HepG2 (cell line): ENCODE results near the gene PIK3CB. TPM values are rescaled to one million over a fixed set of nuclear protein-coding genes. Genes with fewer than 3 reads are reported as not detected.

Experiments
- ATAC-seq: fragments of 200-7000 bp; cut with Tn5 transposase; 3 replicates; pipeline ENCODE4 v1.9.1; 2020; ENCODE audit warnings: mild to moderate bottlenecking, moderate library complexity
- BruUV-seq: library from RNA; stranded (reverse); fragments of 400-500 nt; replicated peaks from 2 replicates; lab custom pipeline; 2021; lab: Mats Ljungman, UMichigan
- CTCF ChIA-PET: fragments of 300-600 bp; formaldehyde crosslinking; extraction: SDS; loops from one replicate; lab custom pipeline; 2021; ENCODE audit warnings: low total read pairs, inconsistent platforms, low intra/inter-chr PET ratio; lab: Yijun Ruan, JAX
- POLR2A ChIA-PET: fragments of 350-600 bp; sonication (Branson Sonifier 250); formaldehyde crosslinking; loops from one replicate; lab custom pipeline; 2020; ENCODE audit warnings: antibody characterized with exemption, inconsistent platforms; lab: Yijun Ruan, JAX
- DNase-seq: peaks from one replicate; pipeline ENCODE4 v3.0.0-alpha.2; 2015; ENCODE audit warnings: low spot score
- FAIRE-seq: peaks from 3 replicates; lab custom pipeline; 2011; peaks lifted over from hg19 to GRCh38; lab: Jason Lieb, UNC
- H2AFZ ChIP-seq: one replicate; pipeline ENCODE4 v1.6.1; 2011; ENCODE audit warnings: low read length, inconsistent platforms
- H3K27ac ChIP-seq: fragments of 300-600 bp; 3 replicates; pipeline ENCODE4 v1.8.0; 2011; ENCODE audit warnings: mixed run types, mild to moderate bottlenecking, mixed read lengths, low read length, inconsistent platforms; ENCODE audit not compliant: insufficient read depth; ENCODE audit errors: extremely low read length
- H3K27me3 ChIP-seq, 2 experiments: fragments of 200-600 bp in 1 of 2; 2 replicates in 1 of 2; 3 replicates in 1 of 2; pipeline versions ENCODE4 v1.6.0 to v1.8.0; 2011; ENCODE audit warnings: low read length in 2 of 2, mild to moderate bottlenecking in 2 of 2, moderate library complexity in 2 of 2, inconsistent platforms in 1 of 2; ENCODE audit not compliant: insufficient read depth in 2 of 2, control insufficient read depth in 1 of 2
- H3K36me3 ChIP-seq, 2 experiments: fragments of 200-600 bp in 1 of 2; replicated peaks in 1 of 2; 2 replicates in 1 of 2; 3 replicates in 1 of 2; pipeline versions ENCODE4 v1.5.1 to v1.8.0; 2011; ENCODE audit warnings: low read length in 2 of 2, inconsistent platforms in 1 of 2; ENCODE audit not compliant: insufficient read depth in 2 of 2, control insufficient read depth in 1 of 2
- H3K4me1 ChIP-seq: 2 replicates; pipeline ENCODE4 v1.5.1; 2012; ENCODE audit warnings: low read length, inconsistent platforms; ENCODE audit not compliant: insufficient read depth
- H3K4me2 ChIP-seq: 2 replicates; pipeline ENCODE4 v1.6.0; 2011; ENCODE audit warnings: low read depth, low read length, inconsistent platforms
- H3K4me3 ChIP-seq, 3 experiments: fragments of 200-600 bp in 1 of 3; sonication (generic), shearing (Covaris generic) in 1 of 3; replicated peaks in 1 of 3; 2 replicates each; pipeline ENCODE4 v1.5.1; 2011 to 2016; ENCODE audit warnings: low read length in 3 of 3, inconsistent platforms in 2 of 3, low read depth in 2 of 3, mild to moderate bottlenecking in 2 of 3, control low read depth in 1 of 3, mixed read lengths in 1 of 3; ENCODE audit not compliant: insufficient read depth in 1 of 3
- H3K79me2 ChIP-seq: one replicate; pipeline ENCODE4 v1.6.1; 2011; ENCODE audit warnings: low read length, inconsistent platforms; ENCODE audit not compliant: insufficient read depth
- H3K9ac ChIP-seq: 2 replicates; pipeline ENCODE4 v1.6.0; 2011; ENCODE audit warnings: mild to moderate bottlenecking, low read depth, low read length, inconsistent platforms; ENCODE audit not compliant: insufficient read depth
- H3K9me3 ChIP-seq: 2 replicates; pipeline ENCODE4 v1.5.1; 2012; ENCODE audit warnings: mild to moderate bottlenecking, low read length
- H4K20me1 ChIP-seq: 2 replicates; pipeline ENCODE4 v1.6.0; 2011; ENCODE audit warnings: inconsistent platforms, mild to moderate bottlenecking, low read length, moderate library complexity; ENCODE audit not compliant: insufficient read depth
- MTA3 ChIP-seq: sonication (generic); formaldehyde crosslinking; IDR thresholded peaks from 2 replicates; pipeline ENCODE4 v1.4.0; 2020; ENCODE audit warnings: missing genetic modification reagents
- NFYB ChIP-seq: sonication (generic); formaldehyde crosslinking; IDR thresholded peaks from 2 replicates; pipeline ENCODE4 v1.4.0; 2020; ENCODE audit warnings: missing genetic modification reagents
- SRF ChIP-seq: IDR thresholded peaks from 2 replicates; pipeline ENCODE4 v1.6.1; 2011; ENCODE audit warnings: mild to moderate bottlenecking, low read depth, low read length, moderate library complexity
- WGBS: methylation state at CpG from one replicate; pipeline ENCODE4 v1.1.6; 2017; ENCODE audit warnings: low lambda C conversion rate; 5-methylcytosine and 5-hydroxymethylcytosine counted together
- in situ Hi-C: cut with HindIII; loops from 2 replicates; pipeline ENCODE4 v1.10.0; 2017; ENCODE audit warnings: low pct_unique_long_range_greater_than_20kb; ENCODE audit not compliant: extremely low pct_ligation_motif_present
- intact Hi-C: fragments of 100-400 bp; cut with micrococcal nuclease; formaldehyde crosslinking; loops from one replicate; pipeline ENCODE4 v1.10.0; 2022; ENCODE audit not compliant: unreplicated experiment
- polyA plus RNA-seq, 8 experiments: library from polyadenylated mRNA; depleted of rRNA in 3 of 8; stranded (reverse) in 7 of 8; unstranded in 1 of 8; fragments of >200 nt; fragmentation: Illumina TruSeq in 4 of 8; extraction: Trizol in 4 of 8; gene quantifications; 2 replicates each; pipeline versions ENCODE4 v1.2.1 to v1.2.3, GENCODE V29; 2011 to 2016; ENCODE audit warnings: low read depth in 4 of 8, missing spikeins in 1 of 8, mixed read lengths in 1 of 8; ENCODE audit not compliant: insufficient read depth in 1 of 8
- total RNA-seq, 5 experiments: library from RNA; depleted of rRNA; stranded (reverse); fragments of >200 nt; fragmentation: Illumina TruSeq; extraction: Trizol; gene quantifications; 2 replicates each; pipeline ENCODE4 v1.2.3, GENCODE V29; 2016; ENCODE audit warnings: low read depth in 1 of 5
- TF ChIP-seq, protein P1 (sequence below): IDR thresholded peaks from 2 replicates; pipeline ENCODE4 v1.6.1; 2016; ENCODE audit warnings: low read depth
- TF ChIP-seq, protein P2 (sequence below): IDR thresholded peaks from 2 replicates; pipeline ENCODE4 v1.6.1; 2016; ENCODE audit warnings: missing biosample characterization, missing genetic modification reagents, low read depth
- TF ChIP-seq, protein P3 (sequence below): sonication (generic); formaldehyde crosslinking; IDR thresholded peaks from 2 replicates; pipeline ENCODE4 v1.4.0; 2020; ENCODE audit warnings: missing genetic modification reagents, borderline replicate concordance

Gene PIK3CB
- total and polyA plus RNA-seq, 2 of the 13 experiments (the other 11 are each of a cell fraction or from before 2014, with no cell fraction given), result 6.6 to 18.7 TPM

DNA sequence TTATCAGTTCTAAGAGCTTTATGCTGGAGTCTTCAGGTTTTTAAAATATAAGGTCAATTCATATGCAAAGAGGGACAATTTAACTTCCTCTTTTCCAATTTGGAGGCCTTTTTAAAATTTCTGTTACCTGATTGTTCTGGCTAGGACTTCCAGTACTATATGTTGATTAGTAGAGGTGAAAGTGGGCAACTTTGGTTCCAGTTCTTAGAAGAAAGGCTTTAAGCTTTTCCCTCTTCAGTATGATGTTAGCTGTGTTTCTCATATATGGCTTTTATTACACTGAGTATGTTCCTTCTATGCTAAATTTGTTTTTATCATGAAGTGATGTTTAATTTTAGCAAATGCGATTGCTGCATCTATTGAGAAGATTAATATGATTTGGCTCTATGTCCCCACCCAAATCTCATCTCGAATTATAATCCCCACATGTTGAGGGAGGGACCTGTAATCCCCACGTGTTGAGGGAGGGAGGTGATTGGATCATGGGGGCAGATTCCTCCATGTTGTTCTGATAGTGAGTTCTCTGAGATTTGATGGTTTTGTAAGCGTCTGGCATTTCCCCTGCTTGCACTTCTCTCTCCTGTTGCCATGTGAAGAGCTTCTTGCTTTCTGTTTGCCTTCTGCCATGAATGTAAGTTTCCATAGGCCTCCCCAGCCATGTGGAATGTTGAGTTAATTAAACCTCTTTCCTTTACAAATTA is 192.4 kb downstream of the PIK3CB start (continued):
- TF ChIP-seq, protein P1, sequence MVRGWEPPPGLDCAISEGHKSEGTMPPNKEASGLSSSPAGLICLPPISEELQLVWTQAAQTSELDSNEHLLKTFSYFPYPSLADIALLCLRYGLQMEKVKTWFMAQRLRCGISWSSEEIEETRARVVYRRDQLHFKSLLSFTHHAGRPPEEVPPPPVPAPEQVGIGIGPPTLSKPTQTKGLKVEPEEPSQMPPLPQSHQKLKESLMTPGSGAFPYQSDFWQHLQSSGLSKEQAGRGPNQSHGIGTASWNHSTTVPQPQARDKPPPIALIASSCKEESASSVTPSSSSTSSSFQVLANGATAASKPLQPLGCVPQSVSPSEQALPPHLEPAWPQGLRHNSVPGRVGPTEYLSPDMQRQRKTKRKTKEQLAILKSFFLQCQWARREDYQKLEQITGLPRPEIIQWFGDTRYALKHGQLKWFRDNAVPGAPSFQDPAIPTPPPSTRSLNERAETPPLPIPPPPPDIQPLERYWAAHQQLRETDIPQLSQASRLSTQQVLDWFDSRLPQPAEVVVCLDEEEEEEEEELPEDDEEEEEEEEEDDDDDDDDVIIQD, result no peak
- TF ChIP-seq NFYB (CRISPR knock-in tag), result no peak

DNA sequence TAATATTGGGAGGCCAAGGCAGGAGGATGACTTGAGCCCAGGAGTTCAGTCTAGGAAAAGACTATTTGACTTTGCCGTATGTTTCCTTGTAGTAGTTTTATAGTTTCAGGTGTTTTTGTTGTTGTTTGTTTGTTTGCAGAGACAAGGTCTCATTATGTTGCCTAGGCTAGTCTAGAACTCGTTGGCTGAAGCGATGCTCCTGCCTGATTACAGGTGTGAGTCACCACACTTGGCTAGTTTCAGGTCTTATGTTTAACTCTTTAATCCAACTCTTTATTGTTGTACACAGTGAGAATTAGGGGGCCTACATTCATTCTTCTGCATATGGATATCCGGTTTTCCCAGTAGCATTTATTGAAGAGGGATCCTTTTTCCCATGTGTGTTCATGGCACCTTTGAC is 194.2 kb downstream of the PIK3CB start:
- peak; percentile 19; the same call in 1 of the 3 replicates for ATAC-seq
- H3K9ac ChIP-seq, result no peak overlapping the region
- POLR2A ChIA-PET, result no interaction called here
- H3K79me2 ChIP-seq, result no peaks in the 10 kb centered on the region
- 44% methylated on average over 4 of the region's 4 CpGs for WGBS
- no TSS peak for BruUV-seq
- CTCF ChIA-PET, result no interaction called here
- no peaks in the 10 kb centered on the region for H3K27me3 ChIP-seq
- no peak overlapping the region for H3K27ac ChIP-seq
- no peaks in the 10 kb centered on the region for H3K36me3 ChIP-seq
- FAIRE-seq, result no peak
- no peak overlapping the region for H3K4me3 ChIP-seq
- H3K9me3 ChIP-seq, result no peaks in the 10 kb centered on the region; the same call in 1 of the 2 replicates
- no peak overlapping the region for H3K4me2 ChIP-seq
- intact Hi-C loops (no loop called here), in situ Hi-C loops (no loop called here)
- no peak for DNase-seq
- TF ChIP-seq, protein P2, sequence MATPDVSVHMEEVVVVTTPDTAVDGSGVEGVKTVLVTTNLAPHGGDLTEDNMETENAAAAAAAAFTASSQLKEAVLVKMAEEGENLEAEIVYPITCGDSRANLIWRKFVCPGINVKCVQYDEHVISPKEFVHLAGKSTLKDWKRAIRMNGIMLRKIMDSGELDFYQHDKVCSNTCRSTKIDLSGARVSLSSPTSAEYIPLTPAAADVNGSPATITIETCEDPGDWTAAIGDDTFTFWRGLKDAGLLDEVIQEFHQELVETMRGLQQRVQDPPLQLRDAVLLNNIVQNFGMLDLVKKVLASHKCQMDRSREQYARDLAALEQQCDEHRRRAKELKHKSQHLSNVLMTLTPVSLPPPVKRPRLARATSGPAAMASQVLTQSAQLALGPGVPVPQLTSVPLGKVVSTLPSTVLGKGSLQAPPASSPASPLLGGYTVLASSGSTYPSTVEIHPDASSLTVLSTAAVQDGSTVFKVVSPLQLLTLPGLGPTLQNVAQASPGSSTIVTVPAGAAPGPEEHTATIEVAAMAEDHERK (CRISPR knock-in tag), result no peak
- TF ChIP-seq SRF, result no peak
- no peak for TF ChIP-seq MTA3 (CRISPR knock-in tag)
- TF ChIP-seq, protein P3, sequence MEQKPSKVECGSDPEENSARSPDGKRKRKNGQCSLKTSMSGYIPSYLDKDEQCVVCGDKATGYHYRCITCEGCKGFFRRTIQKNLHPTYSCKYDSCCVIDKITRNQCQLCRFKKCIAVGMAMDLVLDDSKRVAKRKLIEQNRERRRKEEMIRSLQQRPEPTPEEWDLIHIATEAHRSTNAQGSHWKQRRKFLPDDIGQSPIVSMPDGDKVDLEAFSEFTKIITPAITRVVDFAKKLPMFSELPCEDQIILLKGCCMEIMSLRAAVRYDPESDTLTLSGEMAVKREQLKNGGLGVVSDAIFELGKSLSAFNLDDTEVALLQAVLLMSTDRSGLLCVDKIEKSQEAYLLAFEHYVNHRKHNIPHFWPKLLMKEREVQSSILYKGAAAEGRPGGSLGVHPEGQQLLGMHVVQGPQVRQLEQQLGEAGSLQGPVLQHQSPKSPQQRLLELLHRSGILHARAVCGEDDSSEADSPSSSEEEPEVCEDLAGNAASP (CRISPR knock-in tag), result no peak
- no peaks in the 10 kb centered on the region for H4K20me1 ChIP-seq
- H2AFZ ChIP-seq, result no peak overlapping the region
- H3K4me1 ChIP-seq, result no peaks in the 10 kb centered on the region
